LHCN-M2 (cell line): Measurements from ENCODE around the gene BTF3L4. TPM values are rescaled to one million over a fixed set of nuclear protein-coding genes. Genes with fewer than 3 reads are reported as not detected.

Source experiments
- DNase-seq: peaks from one replicate; pipeline ENCODE4 v3.0.0-alpha.2; 2012; ENCODE audit warnings: low read depth
- total RNA-seq: library from RNA; depleted of rRNA; stranded (reverse); fragments of >200 nt; gene quantifications from 2 replicates; pipeline ENCODE4 v1.2.3, GENCODE V29; 2014; rRNA removed

BTF3L4 gene
- total RNA-seq, 1 experiment from 2014 or later: 68.6 TPM

GRCh38 chr1:52123622-52124021, 67.5 kb downstream of the BTF3L4 start:
- no peak for DNase-seq

- no peak for DNase-seq
Measured at GRCh38 chr1:52125736-52126359, 69.8 kb downstream of the BTF3L4 start.

- peak; percentile 67 for DNase-seq
Measured at GRCh38 chr1:52127181-52128180, 71.4 kb downstream of the BTF3L4 start.

DNA sequence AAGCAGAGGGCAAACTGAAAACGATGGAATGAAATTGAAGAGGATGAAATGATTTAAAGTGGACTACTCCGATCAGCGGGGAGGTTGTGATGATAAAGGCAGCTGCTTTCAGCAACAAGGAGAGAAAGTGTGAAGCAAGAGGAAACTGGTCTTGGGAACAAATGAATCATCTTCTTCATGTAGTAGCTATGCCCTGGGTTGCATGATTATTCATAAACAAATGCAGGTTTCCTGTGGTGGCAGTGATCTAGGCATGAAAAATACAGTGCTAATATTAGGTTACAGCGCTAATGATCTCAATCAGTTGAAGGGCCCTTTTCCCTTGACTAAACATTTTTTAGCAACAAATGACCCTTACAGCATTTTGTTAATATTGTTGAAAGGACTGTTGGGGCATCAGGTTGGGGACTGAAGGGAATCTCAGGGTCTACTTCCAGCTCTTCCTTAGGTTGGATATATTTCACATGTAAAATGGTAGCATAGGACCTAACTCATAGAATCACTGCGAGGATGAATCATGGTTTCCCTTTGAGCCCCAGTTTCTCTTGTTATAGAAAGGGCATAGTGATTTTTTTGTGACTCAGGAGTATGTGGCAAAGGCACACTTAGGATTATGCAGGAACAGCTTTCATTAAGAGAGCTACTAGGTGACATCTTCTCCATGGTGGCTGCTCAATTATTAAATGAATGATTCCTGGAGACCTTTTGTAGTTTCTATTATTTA, 83.9 kb downstream of the BTF3L4 start:
- peak; percentile 94 for DNase-seq

Other genes with a start within 250 kb of the BTF3L4 start
- gene NRDC, start 177.6 kb upstream of the BTF3L4 start, total RNA-seq: 57.3 and 59.6 TPM in 2 replicates
- 12.2 and 12.4 TPM in 2 replicates for gene RAB3B, start 65.6 kb upstream of the BTF3L4 start, total RNA-seq
- gene KTI12, start 22.5 kb upstream of the BTF3L4 start, total RNA-seq: 17.8 and 21.0 TPM in 2 replicates
- gene TXNDC12, start 1.1 kb upstream of the BTF3L4 start, total RNA-seq: 58.0 and 65.7 TPM in 2 replicates
- 22.5 and 23.9 TPM in 2 replicates for gene ZFYVE9, start 85.8 kb downstream of the BTF3L4 start, total RNA-seq